NCI-H146 (cell line): ENCODE data around the gene FOXK1.

ENCODE experiments used
- DNase-seq: peaks from one replicate; lab custom pipeline; 2025; lab: John Stamatoyannopoulos, UW

FOXK1 gene

DNA sequence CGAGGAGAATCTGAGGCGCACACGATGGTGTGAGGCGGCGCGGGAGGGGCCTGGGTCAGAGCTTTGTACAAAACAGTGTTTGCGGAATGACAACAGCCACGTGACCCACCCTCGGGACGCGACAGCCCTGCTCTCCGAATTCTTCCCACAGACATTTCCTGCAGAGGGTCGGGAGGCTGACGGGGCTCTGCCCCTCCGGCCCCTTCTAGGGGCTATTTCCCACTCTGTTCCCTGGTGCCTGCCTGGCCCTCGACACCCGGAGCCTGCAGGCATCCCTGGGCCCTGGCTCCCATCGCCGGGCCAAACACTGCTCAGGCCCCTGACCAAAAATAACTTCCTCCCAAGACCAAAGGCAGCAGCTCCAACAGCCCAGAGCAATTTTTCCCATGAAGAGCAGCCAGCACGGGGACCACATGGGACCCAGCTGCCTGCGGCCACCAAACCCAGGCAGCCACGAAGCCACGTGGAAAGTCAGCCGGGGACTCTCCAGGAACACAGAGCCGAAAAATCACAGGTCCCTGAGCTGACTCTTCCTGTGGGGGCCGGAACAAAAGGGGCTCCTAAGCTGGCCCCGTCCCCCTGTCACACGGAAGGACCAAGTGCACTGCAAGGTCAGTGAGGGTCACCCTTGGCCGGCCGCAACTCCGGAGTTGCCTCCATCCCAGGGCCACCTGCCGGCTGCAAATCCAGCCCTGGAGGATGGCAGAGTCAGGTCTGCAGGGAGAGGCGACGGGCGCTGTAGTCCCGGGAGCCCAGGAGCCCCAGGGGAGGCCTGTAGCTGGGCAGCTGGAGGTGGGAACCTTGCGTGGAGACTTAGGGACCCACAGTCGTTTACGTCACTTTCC, 137.7 kb downstream of the FOXK1 start:
- DNase-seq = no peak

DNA sequence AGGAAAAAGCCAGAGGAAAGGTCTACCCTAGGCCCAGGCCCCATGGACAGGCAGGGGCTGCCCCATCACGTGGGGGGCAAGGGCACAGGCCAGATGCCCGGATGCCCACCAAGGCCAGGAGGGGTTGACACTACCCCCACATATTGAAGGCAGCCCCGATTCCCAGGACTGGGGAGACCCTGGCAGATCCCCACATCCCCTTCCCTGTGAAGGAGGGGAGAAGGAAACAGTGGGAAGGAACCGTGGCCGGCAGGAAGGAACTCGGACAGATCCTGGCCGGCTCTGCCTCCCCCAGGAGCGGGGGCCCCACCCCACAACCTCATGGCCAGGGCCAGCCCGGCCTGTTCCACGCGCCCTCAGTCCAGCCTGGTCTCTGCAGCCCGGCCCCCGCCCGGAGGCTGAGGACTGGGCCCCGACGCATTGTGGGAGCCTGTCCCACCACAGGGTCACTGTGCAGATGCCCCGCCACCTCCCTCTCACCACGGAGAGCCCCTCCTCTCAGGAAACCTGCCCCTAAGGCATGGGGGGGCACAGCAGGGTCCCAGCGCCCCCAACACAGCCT, 138.4 kb downstream of the FOXK1 start:
- DNase-seq = no peak
